Measurements from ENCODE around the gene NOTUM.
A peak's percentile ranks its signal among the peaks of the same experiment; 100 is the strongest.

Gene NOTUM

DNA sequence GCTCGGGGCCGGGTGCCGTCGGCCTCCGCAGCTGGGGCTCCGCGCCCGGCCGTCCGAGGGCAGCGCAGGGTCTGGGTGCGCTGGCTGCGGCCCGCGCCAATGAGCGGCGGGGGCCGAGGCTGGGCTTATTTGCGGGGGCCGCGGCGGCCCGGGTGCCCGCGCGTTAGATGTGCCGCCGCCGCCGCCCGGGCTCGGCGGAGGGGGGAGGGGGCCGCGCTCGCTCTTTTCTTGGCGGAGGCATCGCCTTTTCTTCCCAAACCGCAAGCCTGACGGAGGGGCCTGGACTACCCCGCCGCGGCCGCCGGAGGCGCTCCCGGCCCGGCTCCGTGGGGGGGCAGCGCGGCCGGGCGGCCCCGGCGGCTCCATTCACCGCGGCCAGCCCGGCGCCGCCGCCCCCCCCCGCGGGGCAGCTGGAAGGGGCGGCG is at the start of gene NOTUM:
TSS of gene NOTUM (minus strand) at position 101 of the 425 bp plus-strand sequence. CDS start 278 bp downstream, outside the sequence.
- no peak for DNase-seq (ENCODE audit: low spot score)

DNA sequence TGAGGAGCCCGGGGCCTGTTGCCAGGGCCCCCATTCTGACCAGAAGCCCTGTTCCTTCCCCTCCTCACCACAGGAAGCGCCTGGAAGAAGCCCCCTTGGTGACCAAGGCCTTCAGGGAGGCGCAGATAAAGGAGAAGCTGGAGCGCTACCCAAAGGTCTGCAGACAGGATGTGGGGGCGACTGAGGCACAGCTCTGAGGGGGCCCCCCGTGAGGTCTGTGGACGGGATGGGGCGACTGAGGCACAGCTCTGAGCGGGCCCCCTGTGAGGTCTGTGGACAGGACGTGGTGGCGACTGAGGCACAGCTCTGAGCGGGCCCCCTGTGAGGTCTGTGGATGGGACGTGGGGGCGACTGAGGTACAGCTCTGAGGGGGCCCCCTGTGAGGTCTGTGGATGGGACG is 48.4 kb upstream of the NOTUM start:
- DNase-seq (ENCODE audit: low spot score): no peak

DNA sequence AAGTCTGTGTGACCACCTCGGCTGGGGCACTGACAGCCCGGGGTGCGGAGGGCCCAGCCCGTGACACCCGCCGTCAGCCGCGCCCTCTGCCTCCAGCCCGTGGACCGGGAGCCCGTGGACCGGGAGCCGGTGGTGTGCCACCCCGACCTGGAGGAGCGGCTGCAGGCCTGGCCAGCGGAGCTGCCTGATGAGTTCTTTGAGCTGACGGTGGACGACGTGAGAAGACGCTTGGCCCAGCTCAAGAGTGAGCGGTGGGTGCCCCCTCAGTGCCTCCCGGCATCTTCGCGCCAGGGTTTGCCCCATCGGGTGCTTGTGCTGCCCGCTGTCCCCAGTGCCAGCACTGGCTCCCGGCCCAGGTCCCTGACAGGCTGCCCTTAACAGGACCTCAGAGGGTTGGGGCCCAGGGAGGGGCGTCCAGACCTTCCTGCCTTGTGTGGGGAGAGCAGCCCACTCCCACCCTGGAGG is 48.0 kb upstream of the NOTUM start:
- DNase-seq (ENCODE audit: low spot score): no peak

DNA sequence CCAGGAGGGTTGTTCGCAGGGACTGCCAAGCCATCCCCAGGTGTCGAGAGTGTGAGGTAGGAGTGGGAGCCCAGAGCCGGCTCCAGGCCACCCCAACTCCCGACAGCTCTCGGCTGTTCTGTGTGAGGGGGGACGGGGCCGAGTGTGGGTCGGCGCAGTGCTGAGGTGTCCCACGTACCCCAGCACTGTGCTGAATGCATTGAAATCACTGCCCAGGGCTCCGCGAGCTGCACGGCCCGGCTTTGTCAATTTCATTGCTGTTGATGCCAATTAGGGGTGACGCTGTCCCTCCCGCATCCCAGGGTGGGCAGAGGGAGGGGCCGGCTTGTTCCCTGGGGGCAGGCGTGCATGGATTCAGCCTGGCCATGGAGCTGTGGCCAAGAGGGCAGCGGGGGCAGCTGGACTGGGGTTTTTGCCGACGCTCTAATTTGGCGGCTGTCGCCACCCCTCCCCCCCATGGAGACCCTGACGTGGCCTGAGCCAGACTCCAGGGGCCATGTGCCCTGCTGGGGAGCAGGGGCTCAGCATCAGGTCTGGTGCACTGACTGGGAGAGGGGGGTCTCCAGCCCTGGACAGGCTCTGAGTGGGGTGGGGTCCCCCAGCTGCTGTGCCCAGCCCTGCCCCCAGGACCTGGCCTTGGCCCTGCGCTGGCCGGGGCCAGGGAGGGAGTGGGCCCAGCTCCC is 47.4 kb upstream of the NOTUM start:
- DNase-seq (ENCODE audit: low spot score): no peak

DNA sequence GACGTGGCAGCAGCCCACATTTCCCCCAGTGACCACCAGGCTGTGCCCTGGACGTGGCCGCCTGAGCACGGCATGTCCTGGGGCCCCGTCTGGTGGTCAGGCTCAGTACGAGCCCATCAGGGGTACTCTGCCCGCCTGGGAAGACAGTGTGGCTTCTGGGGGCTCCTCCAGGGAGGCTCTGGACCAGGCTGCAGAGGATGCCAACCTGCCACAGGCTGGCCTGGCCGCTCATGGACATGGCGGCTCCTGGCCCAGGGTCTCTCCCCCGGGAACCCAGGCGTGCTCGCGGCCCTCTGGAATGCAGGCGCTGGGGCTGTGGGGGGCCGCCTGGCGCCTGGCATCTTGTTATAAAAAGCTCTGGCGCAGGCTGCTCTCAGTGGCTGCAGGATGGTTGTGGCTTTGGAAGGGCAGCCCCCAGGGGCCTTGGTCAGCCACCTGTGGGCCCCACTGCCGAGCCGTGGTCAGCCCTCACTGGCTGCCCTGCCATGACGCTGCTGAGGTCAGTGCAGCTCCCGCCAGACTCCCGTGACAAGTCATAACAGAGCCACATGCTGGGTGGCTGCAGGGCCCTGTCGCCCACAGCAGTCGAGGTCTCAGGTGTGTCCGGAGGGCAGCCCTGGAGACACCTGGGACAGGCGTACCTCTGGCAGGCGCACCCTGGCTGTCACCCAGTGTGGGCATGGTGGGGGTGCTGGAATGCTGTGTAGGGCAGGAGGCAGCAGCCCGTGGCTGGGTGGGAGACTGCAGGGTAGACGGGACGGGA is 46.7 kb upstream of the NOTUM start:
- DNase-seq (ENCODE audit: low spot score): no peak

DNA sequence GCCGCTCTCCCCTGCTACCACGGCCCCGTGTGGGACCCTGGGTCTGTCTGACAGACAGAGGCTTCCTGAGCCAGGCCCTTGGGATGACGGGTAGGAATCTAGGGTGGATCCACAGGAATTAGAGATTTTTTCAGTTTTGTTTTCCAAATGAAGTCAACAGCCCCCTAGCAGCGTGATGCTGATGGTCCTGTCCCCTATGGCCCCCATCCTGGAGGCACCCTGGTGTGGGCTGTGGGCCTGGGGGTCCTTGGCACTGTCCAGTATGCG is 46.2 kb upstream of the NOTUM start:
- DNase-seq (ENCODE audit: low spot score): no peak

DNA sequence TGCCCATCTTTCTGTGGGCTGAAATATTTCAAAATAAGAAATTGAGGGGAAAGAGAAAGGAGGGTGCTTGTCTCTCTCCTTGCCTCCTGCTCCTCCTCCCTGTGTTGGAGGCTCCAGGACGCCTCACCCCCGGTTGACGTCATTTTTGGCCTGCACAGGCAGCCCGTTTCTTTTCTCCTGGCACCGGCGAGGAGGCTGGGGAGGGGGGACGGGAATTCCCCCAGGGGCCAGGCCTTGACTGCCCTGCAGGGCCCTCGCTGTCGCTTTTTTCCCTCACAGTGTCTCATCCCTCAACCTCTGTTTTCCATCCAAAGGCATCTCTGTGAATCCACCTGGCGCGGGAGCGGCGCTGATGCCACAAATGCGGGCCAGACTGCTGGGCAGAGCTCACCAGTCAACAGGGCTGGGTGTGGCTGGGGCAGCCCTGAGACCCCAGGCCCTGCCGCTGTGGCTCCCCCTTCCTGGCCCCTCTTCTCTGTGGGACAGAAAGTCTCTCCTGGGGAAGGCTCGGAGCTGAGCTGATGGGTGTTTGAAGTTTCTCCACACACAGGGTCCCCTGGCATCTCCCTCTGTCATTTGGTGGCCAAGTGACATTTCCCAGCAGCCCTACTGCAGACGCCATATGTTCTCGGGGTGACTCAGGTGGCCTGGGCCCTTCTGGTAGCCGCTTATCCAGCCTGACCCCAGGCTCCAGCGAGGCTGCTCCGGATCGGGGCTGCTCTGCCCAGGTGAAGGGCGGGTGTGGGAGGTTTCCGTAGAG is 45.7 kb upstream of the NOTUM start:
- DNase-seq (ENCODE audit: low spot score): no peak

DNA sequence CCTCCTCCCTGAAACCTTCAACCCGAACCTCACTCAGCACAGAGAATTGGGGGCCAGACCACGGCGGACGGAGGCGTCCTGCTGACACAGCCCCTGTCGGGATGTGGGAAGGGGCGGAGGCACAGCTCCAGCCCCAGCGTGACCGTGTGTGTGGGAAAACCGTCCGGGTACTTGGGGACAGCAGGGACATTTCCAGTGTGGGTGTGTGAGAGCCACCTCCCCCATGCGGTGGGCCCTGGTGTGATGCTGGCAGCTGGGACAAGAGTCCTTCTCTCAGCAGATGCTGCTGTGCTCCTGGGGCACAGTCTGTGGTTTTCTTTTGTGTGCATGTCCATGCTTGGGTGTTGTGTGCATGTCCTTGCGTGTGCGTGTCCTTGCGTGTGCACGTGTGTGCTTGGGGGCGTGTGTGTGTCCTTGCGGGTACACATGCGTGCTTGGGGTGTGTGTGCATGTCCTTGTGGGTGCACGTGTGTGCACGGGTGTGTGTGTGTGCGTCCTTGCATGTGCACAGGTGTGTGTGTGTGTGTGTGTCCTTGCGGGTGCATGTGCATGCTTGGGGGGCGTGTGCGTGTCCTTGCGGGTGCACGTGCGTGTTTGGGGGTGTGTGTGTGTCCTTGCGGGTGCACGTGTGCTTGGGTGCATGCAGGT is 44.8 kb upstream of the NOTUM start:
- DNase-seq (ENCODE audit: low spot score): no peak

DNA sequence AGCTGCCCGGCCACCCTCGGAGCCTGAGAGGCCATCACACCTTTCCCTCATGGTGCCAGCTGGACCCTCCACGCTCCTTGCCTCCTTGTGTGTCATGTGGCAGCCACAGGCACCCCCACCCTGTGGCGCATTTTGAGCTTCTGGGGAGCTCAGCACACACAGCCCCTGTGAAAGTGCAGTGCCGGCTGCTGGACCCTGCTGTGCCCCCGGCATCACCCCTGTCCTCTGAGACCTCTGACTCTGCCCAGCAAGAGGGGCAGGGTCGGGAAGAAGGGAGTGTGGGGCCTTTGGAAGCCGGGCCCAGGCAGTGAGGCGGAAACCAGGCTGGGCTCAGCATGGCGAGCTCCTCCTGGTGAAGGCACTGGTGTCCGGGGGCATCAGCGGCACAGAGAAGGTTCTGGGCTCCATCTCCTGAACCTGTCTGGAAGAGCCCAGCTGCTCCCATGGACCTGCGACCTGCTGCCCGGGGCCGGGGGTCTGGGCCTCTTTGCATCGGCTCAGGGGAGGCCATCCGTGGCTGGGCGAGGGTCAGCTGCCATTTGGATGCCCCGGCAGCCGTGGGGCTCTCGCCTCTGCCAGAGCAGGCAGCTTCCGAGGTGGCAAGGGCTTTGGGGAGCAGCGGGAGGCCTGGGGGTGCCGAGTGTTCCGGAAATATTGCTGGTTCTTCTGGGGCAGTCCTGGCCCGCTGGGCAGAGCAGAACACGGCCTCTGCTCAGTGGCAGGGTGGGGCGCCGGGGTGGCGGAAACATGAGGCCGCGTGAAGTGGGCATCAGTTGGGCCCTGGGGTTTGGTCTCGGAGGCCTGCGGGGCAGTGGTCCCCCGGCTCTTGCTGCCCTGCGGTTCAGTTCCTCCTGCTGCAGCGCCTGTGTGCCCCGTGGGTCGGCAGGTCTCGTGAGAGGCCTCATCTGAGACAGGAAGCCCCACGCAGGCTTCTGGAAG is 43.8 kb upstream of the NOTUM start:
- DNase-seq (ENCODE audit: low spot score): no peak

DNA sequence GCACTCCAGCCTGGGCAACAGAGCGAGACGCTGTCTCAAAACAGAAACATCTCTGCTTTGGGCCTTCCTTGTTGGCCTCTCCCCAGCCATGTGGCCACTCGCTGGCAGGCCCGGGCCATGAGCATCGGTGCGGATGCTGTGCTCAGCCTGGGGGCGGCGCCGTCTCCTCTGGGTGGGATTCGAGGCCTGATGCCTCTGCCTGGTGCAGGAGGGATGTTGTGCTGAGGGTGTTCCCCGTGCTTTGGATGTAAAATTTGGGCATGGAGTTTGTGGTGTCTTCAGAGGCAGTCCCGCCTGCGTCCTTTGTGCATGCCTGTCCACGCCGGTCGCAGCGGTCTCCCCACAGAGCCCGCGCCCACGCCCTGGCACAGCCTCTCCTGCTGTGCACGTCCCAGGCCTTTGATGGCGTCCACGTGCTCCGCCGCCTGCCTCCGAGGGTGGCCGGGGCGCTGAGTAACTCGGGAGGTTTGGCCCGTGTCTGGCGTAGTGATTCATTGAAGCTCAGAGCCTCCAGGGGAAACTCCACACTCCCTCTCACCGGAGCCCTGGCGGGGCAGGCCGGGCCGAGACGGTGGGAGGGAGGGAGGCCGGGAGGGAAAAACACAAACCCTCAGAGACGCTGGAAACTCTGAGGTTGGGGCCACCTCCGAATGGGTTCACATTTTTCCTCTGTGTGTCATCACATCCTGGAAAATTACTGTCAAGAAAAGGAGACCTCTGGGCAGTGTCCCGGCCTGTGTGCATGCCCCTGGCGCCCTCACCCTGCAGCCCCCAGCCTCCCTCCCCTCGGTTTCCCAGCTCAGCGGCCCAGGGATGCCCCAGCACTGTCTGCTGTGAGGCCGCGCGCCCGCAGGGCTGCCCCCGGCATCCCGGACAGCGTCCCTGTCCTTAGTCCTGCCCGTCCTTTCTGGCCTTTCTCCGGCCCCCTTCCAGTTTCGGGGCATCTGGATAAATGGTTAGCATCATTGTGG is 42.7 kb upstream of the NOTUM start:
- peak; percentile 92 for DNase-seq (ENCODE audit: low spot score)

DNA sequence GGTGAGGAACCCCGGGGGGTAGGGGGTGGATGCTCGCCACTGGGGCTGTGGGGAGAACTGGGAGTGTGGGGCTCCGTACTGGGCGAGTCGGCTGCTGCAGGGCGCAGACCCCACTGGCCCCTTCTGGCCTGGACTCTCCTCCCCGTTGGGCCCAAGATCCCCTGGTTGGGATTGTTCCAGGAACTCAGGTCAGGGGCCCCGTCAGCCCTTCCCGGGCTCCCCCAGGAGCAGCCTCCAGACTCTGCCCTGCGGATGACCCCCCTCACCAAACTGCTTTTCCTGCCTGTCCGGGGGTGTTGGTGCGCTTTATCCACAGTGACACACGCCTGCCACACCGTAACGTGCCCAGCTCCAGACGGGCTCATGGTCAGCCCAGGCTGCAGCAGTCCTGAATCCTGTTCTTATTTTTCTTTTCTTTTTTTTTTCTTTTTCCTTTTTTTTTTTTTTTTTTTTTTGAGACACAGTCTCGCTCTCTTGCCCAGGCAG is 40.6 kb upstream of the NOTUM start:
- no peak for DNase-seq (ENCODE audit: low spot score)

DNA sequence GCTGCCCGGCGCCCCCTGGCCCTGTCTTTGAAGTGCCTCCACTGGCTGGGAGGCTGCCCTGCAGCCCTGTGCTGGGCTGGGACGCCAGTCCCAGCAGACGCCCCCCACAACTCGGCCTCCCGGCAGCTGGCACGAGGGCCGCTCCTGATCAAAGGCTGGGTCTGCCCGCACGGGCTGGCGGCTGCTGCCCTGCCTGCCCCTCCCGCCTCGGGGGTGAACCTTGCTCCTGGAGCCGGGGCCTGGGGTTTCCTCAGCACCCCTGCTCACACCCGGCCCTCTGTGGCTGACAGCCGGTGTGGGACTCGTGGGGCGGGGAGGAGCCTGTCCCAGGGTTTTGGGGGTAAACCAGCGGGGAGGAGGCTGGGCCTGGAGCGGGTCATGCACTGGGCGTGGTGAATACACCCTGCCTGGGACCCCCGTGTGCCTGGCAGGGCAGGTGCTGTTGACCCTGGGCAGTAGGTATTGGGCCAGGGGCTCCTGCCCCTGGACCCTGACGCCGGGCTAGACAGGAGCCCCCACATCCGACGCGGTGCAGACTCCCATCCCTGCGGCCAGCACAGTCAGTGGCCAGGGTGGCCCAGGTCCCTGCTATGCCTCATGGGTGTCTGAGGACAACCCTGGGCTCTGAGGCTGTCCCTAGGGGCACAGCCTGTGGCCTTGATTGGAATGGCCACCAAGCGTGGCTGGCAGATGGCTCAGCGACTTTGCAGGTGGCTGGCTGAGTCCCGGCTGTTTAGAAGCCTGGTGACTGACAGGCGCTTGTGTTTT is 40.0 kb upstream of the NOTUM start:
- no peak for DNase-seq (ENCODE audit: low spot score)

DNA sequence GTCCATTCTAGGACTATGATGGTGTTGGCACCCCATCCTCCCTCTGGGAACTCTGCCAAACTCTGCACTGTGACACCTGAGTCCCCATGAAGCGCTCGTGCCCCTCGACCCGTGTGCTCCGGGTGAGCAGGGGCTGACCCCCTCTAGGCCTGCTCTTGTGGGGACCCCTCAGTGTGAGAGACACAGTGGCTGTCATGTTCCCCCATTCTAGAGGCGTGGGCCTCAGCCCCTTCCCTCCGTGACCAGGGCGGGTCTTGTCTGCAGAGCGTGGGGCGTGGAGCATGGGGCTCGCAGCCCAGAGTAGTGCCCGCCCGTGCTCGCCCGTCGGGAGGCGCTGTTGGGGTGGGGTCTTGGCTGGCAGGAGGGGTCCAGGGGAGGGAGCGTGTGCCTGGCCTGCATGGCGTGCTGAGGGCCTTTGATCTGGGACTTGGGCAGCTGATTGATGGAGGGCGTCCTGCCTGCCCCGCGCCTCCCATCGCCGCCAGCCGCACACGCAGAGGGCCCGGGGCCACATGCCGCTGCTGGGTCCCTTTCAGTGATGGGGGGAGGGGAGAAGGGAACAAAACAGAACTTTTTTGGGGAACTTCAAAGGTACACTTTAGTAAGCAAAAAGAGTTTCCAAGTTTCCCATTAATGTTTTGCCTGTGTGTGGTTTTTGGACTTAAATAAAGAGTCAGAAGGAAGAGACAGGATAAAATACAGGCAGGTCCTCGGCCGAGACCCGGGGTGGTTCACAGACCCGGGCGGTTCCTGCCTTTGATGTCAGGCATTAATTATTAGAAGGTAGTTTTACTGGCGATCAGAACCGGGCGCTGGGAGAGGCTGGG is 39.2 kb upstream of the NOTUM start:
- no peak for DNase-seq (ENCODE audit: low spot score)

DNA sequence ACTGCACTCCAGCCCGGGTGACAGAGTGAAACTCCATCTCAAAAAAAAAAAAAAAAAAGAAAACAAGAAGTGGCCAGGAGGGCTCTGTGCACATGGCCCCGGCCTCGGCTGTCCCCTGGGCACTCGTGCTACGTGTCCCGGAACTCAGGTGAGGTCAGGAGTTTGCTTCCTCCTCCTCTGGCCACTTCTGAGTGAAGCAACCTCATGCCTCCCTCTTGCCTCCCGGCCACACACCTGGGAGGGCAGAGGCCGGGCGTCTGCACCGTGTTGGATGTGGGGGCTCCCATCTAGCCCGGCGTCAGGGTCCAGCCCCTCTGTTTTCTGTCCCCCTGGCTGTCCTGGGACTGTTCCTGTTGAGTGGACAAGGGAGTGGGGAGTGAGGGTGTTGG is 38.6 kb upstream of the NOTUM start:
- DNase-seq (ENCODE audit: low spot score): no peak

DNA sequence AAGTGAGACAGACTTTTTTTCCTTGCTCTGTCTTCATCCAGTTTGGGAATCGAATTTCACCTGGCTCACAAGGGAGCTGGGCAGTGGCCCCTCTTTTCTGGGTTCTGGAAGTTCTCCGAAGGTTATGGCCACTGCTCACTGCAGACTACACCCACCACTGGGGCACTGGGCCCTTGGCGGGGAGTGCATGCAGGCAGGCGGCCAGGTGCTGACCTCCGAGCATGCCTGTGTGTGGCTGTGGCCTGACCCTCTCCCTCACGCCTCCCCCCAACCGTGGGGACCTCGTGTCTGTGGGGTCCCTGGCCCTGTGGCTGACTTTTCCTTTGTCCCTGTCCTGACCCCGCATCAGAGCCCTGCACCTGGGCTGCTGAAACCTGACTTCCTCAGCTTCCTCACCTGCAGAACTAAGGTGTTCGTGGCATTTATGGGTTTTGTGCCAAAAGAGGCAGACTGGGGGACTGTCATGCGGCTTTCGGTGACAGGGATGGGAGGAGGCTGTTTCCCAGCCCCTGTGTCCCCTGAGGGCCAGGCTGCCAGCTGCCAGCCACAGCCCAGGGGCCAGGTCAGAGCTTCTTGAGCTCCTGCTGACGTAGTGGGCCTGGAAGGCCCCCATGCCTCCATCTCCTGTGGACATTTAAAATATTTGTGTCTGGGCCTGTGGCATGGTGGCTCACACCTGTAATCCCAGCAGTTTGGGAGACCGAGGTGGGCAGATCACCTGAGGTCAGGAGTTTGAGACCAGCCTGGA is 37.9 kb upstream of the NOTUM start:
- DNase-seq (ENCODE audit: low spot score): no peak

DNA sequence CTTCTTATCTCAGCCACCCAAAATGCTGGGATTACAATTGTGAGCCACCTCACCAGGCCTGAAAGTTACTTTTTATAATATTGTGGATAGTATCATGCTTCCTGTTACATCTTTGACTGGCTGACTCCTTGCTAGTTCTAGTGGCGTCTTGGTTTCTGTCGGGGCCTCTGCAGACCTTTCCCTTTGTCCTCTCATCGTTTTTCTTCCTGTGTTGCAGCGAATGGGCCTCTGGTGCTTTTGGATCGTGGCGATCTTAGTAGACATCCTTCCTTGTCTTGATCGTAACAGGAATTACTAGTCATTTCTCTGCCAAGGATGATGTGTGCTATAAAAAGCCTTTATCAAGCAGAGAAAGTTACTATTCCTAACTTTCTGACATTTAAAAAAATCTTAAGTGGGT is 37.2 kb upstream of the NOTUM start:
- peak; percentile 82 for DNase-seq (ENCODE audit: low spot score)

DNA sequence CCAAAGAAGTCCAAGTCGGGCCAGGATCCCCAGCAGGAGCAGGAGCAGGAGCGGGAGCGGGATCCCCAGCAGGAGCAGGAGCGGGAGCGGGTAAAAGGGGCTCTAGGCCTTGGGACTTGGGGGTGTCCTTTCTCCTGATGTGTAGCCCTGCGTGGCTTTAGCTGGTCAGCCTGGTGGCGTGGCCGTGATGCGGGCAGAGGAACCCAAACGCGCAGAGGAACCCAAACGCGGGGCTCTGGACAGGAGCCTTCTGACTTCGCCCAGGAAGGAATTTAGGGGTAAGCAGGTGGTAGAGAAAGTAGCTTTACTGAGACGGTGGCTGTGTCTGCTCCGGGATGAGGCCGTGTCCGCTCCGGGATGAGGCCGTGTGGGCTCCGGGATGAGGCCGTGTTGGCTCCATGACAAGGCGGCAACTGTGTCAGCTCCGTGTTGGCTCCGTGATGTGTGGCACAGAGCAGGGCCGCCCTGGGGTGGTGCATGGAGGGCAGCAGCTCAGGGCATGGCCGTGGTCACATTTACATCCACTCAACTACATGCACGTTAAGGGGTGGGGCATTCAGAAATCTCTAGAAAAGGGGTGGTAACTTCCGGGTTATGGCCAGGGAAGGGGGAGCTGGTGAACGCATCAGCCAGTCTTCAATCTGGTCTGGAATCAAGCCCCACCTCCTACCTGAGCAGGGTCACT is 35.9 kb upstream of the NOTUM start:
- no peak for DNase-seq (ENCODE audit: low spot score)
